Left ventricle myocardium superior (tissue), 1 donor: Measurements from ENCODE around the gene KRTAP4-9. TPM values are rescaled to one million over a fixed set of nuclear protein-coding genes. Genes with fewer than 3 reads are reported as not detected.
"Not testable (repeated sequence)": the region's sequence is repeated elsewhere in the genome, so short reads cannot be mapped to it uniquely, and the experiment has no call there.

Experiments used
- ATAC-seq: fragments of 200-7000 bp; cut with Tn5 transposase; one replicate; pipeline ENCODE4 v1.9.1; 2020; ENCODE audit warnings: mild to moderate bottlenecking, moderate library complexity
- DNase-seq: peaks from one replicate; pipeline ENCODE4 v3.0.0-alpha.2; 2020
- intact Hi-C: fragments of 100-400 bp; cut with micrococcal nuclease; formaldehyde crosslinking; loops from one replicate; pipeline ENCODE4 v1.11.0; 2022
- long read RNA-seq: library from polyadenylated mRNA; unstranded; transcript quantifications from one replicate; pipeline ENCODE4 v2.0.0, GENCODE V29; 2021
- total RNA-seq: library from RNA; stranded (reverse); fragmentation: NEBNext Ultra II Directional; extraction: Animal tissue kit (Norgen Biotek cat#: 25700); gene quantifications from one replicate; pipeline ENCODE4 v1.2.1, GENCODE V29; 2021
- donor health status: DM: no; HTN: yes; CAD: no; lungs with severe emphysema.

Gene KRTAP4-9
- not detected for total RNA-seq
- long read RNA-seq = 0 reads

- intact Hi-C loops, DNase-seq, ATAC-seq: not testable (repeated sequence)
Measured at GRCh38 chr17:41105347-41105746, at the start of gene KRTAP4-9. KRTAP4-9 (plus strand) TSS chr17:41105389; CDS start chr17:41105389, 0 bp downstream.

- intact Hi-C loops = no loop called here
- DNase-seq (no peak), ATAC-seq (no peak)
Measured at GRCh38 chr17:41057547-41057946, 47.6 kb upstream of the KRTAP4-9 start.

GRCh38 chr17:41058741-41059140 is 46.4 kb upstream of the KRTAP4-9 start:
- ATAC-seq (no peak), DNase-seq (no peak)
- intact Hi-C loops = no loop called here

- intact Hi-C loops, ATAC-seq, DNase-seq: not testable (repeated sequence)
Measured at GRCh38 chr17:41059276-41060051, 45.7 kb upstream of the KRTAP4-9 start.

- DNase-seq (no peak), ATAC-seq (no peak)
- intact Hi-C loops = no loop called here
Measured at GRCh38 chr17:41060052-41060604, 45.1 kb upstream of the KRTAP4-9 start, which contains the start of gene KRTAP2-3. KRTAP2-3 (minus strand) TSS chr17:41060114; CDS start chr17:41060050, 64 bp downstream.

- intact Hi-C loops = no loop called here
- no peak for DNase-seq
- no peak for ATAC-seq
Measured at GRCh38 chr17:41061964-41062363, 43.2 kb upstream of the KRTAP4-9 start.

- intact Hi-C loops = no loop called here
- ATAC-seq (no peak), DNase-seq (no peak)
Measured at GRCh38 chr17:41063449-41063848, 41.7 kb upstream of the KRTAP4-9 start.

- ATAC-seq (no peak), DNase-seq (no peak)
- intact Hi-C loops = no loop called here
Measured at GRCh38 chr17:41064301-41064700, 40.9 kb upstream of the KRTAP4-9 start.

- ATAC-seq, DNase-seq, intact Hi-C loops: not testable (repeated sequence)
Measured at GRCh38 chr17:41065016-41065689, 40.0 kb upstream of the KRTAP4-9 start.

- DNase-seq (no peak), ATAC-seq (no peak)
- intact Hi-C loops = no loop called here
Measured at GRCh38 chr17:41065829-41066624, 39.2 kb upstream of the KRTAP4-9 start, which contains the start of gene KRTAP2-4. KRTAP2-4 (minus strand) TSS chr17:41065879; CDS start chr17:41065845, 34 bp downstream.

GRCh38 chr17:41067281-41067680 is 37.9 kb upstream of the KRTAP4-9 start:
- intact Hi-C loops = no loop called here
- ATAC-seq (no peak), DNase-seq (no peak)

GRCh38 chr17:41069031-41069430 is 36.2 kb upstream of the KRTAP4-9 start:
- no peak for ATAC-seq
- intact Hi-C loops = no loop called here
- no peak for DNase-seq

- DNase-seq (no peak), ATAC-seq (no peak)
Measured at GRCh38 chr17:41071606-41072360, 33.4 kb upstream of the KRTAP4-9 start.

GRCh38 chr17:41073676-41074075 is 31.5 kb upstream of the KRTAP4-9 start:
- intact Hi-C loops = no loop called here
- no peak for DNase-seq
- no peak for ATAC-seq

More at GRCh38 chr17:41071606-41072360, 33.4 kb upstream of the KRTAP4-9 start:
- intact Hi-C loops = no loop called here

- intact Hi-C loops = no loop called here
- no peak for DNase-seq
- ATAC-seq = no peak
Measured at GRCh38 chr17:41076788-41077187, 28.4 kb upstream of the KRTAP4-9 start.

GRCh38 chr17:41082626-41083025 is 22.6 kb upstream of the KRTAP4-9 start:
- intact Hi-C loops = no loop called here
- ATAC-seq (no peak), DNase-seq (no peak)

- DNase-seq, intact Hi-C loops, ATAC-seq: not testable (repeated sequence)
Measured at GRCh38 chr17:41083427-41083826, 21.8 kb upstream of the KRTAP4-9 start.

- intact Hi-C loops, DNase-seq, ATAC-seq: not testable (repeated sequence)
Measured at GRCh38 chr17:41084100-41084856, 20.9 kb upstream of the KRTAP4-9 start, which contains the start of gene KRTAP4-7. KRTAP4-7 (plus strand) TSS chr17:41084150; CDS start chr17:41084207, 57 bp downstream.
